GM18511 (cell line): ENCODE measurements around the gene GBGT1.
A peak's percentile ranks its signal among the peaks of the same experiment; 100 is the strongest.

ENCODE experiments used
- ATAC-seq: cut with Tn5 transposase; IDR thresholded peaks from one replicate; pipeline ENCODE4 v1.9.1; 2021; ENCODE audit warnings: mild to moderate bottlenecking, moderate library complexity; ENCODE audit not compliant: unreplicated experiment

GBGT1 gene

DNA sequence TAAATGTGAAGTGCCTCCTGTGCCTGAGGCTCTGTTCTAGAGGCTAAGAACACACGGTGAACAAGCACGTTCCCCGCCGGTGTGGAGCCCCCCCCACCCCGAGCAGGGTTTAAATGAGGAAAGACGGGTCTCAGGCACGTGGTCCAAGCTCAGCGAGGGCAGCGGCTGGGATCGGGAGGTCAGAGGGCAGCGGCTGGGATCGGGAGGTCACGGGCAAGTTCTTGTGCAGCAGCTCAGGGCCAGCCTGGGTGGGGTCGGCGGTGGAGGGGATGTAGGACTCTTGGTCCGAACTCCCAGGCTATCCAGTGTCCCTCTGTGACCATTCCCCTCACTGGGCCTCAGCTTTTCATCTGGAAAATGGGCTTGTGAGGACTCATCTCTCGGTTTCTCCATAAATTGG is 2.7 kb upstream of the GBGT1 start:
- no peak for ATAC-seq

DNA sequence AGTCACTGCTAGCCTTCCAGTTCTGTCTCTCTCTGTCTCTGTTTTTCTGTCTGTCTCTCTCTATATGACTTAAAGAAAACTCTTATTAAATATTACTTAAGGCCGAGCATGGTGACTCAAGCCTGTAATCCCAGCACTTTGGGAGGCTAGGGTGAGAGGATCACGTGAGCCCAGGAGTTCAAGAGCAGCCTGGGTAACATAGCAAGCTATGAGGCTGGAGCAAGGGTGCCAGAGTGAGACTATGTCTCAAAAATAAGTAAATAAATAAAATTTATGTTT is 1.7 kb upstream of the GBGT1 start:
- ATAC-seq: no peak

- no peak for ATAC-seq
Observed at GRCh38 chr9:133164191-133164590, 477 bp upstream of the GBGT1 start.

DNA sequence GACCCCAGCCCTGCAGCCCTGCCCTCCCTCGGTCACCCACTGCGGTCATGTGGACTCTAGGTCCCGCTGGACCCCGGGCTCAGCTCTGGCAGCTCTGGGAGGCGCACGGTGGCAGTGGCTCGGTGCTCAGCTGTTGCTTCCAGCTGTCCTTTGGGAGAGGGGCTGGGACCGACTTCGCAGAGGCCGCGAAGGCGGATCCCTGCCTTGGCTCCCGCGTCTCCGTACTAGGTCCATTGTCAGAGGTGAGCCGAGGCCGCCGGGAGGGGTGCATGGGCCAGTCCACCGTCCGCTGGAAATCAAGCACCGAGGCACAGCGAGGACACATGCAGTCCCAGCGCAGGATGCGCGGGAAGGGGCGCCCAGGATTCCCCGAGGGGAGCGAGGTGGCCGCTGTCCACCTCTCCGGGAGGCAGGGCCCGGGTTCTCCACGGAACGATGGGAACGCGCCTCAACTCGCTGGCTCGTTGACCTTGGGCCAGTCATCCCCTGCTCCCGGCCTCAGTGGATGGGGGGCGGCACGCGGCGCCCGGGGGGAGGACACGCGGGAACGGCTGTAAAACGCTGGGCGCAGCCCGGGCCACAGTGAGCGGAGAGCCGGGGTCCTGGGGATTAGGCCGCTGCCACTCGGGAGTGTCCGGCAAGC is 732 bp downstream of the GBGT1 start:
- ATAC-seq: no peak

- ATAC-seq: no peak
Observed at GRCh38 chr9:133161547-133161950, 2.2 kb downstream of the GBGT1 start.

DNA sequence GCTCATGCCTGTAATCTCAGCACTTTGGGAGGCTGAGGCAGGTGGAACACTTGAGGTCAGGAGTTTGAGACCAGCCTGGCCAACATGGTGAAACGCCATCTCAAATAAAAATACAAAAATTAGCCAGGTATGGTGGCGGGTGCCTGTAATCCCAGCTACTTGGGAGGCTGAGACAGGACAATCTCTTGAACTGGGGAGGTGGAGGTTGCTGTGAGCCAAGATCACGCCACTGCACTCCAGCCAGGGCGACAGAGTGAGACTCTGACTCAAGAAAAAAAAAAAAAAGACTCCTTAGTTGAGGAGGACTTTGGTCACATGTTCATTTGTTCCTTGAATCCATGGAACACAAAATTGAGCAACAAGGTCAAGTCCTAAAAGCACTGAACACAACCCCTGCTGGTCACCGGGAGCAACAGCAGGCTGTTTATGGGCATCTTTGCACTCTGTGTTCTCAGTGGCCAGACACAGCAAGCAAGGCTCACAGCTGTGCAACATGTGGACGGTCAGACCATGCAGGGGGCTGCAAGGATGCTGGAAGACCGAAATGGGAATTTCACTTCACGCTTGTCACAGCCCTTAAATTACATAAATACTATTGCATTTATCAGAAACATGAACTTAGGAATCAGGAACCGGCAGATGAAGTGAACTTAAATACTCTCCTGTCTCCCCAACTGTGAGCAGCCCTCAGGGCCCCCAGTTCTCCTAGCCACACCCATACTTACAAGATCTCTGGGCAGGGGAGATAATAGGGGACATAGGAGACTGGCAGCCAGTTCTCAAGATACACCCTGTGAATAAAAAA is 2.8 kb downstream of the GBGT1 start:
- no peak for ATAC-seq

GRCh38 chr9:133158695-133159094 is 5.0 kb downstream of the GBGT1 start:
- no peak for ATAC-seq

DNA sequence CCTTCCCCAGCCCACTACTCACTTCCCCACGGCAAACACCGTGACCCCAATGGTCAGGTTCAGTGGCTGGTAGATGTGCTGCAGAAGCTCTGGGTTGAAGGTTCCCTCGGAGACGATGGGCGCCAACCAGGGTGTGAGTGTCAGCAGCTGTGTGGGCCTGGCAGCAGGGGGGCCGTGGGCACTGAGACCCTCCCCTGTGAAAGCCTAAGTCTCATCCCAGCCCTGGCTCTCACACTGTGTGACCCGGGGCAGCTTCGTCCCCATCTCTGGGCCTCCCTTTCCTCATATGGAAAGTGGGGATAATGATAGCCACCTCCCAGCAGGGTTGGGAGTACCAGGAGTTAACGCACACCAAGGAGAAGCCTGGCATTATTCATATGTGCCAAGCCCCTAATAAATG is 8.6 kb downstream of the GBGT1 start:
- no peak for ATAC-seq

DNA sequence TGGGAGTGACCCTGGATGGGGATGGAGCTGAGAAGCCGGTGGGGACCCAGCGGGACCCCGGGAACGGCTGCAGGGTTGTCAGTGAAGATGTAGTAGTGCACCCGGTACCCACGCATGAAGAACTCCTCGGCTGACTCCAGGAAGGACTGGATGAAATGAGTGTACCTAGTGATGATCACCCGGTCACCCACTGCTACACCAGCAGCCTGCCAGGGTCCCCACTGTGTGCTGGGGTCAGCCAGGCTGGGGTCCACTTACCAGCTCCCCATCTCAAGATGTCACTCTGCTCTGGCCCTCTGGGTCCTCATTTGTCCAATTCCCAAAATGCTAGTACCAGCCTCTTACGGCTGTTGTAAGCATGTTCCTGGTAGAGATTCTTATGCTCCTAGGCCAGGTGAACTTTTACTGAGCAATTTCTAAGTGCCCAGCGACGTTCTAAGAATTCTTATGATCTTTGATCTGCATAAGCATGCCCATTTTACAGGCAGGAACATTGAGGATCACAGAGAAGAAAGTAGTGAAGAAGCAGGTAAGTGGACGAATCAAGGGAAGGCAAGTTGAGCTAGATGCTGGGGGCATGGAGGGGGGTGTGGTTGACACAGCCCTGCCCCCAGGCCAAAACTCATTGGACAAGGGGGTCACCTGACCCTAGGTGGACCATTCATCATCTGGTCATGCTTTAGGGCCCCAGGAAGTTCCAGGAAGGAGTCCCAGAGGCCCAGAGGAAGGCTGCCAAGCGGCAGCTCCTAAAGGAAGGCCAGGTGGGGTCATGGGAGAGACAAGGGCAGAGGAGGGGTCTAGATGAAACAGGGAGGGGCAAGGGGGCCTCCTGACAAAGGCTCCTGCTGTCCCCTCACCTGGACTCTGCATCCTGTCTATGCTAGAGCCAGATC is 9.4 kb downstream of the GBGT1 start:
- ATAC-seq: no peak

DNA sequence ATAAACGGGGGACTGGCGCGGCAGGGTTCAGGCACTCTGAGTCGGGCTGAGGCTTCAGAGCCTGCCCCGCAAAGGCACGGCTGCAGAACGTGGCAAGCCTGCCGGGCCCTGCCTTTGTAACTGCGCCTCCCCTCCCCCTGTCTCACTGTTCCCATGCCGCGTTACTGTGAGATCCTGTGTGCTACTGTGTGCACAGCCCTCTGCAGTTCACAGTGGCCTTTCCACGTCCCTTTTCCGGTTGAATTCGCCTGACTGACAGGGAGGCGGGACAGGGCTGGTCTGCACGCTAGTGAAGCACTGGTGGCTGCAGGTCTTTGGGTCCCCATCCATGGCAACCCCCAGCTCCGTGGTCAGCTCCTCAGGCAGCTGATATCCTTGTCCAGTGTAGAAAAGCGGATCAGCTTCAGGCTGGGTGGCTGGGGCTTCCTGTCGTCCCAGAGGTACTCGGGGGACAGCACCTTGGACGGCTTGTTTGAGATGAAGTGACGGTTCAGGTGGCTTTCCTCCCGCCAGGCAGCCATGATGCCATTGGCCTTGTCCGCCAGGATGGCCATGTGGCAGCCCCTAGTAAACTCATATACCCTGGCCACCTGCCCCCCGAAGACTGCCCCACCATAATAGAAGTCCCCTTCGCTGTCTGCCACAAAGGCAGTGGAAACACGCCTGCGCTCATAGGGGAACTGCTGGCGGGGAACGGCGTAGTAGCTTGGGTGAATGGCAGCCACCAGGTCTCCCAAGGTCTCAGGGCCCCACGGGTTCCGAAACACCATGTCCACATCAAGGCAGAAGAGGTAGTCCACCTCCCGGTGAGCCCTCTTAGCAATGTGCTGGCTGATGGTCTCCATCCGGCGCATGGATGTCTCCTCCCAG is 10.3 kb downstream of the GBGT1 start:
- no peak for ATAC-seq

- ATAC-seq: no peak
Observed at GRCh38 chr9:133151601-133152525, 11.9 kb downstream of the GBGT1 start.

GRCh38 chr9:133151041-133151440 is 12.7 kb downstream of the GBGT1 start:
- no peak for ATAC-seq

- ATAC-seq: peak; percentile 74
Observed at GRCh38 chr9:133149130-133150015, 14.3 kb downstream of the GBGT1 start.

DNA sequence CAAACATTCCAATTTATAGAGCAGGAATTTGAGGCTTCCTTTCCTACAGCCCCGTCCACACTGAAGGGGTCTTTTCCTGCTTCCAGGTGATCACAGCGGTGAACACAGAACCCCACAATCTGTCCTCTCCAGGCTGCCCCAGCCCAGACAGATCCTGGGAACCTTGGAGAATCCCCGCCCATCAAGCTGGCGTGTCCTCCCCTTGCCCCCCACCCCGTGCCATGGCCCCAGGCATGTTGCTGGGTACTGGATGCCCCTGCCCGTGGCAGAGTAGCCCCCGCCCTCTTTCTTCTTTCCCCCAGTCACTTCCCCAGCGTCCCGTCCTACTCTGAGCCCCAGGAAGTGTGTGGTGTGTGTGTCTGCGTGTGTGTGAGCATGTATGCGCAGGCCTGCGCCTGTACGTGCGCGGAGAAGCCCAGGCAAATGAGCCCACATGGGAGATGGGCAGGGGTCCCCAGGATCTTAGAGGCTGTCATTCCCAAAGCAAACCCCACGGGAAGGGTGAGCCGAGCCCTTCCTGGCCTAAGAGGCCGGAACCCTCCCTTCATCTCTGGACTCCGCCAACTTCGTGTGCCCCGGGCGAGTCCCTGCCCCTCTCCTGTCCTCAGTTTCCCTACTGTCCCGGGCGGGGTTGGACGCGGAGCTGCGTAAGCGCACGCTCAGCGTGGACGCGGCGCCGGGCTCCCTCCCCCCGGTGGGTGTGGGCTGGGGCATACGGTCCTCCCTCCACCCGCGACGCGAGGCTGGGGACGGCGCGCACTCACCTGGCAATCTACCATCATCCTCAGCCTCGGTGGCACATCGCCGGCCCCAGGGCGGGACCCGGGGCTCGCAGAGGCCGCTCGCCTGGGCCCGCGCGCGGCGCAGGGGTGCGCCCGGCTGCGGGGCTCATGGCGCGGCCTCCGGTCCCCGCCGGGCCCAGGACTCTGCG is 15.2 kb downstream of the GBGT1 start:
- peak; percentile 12 for ATAC-seq

DNA sequence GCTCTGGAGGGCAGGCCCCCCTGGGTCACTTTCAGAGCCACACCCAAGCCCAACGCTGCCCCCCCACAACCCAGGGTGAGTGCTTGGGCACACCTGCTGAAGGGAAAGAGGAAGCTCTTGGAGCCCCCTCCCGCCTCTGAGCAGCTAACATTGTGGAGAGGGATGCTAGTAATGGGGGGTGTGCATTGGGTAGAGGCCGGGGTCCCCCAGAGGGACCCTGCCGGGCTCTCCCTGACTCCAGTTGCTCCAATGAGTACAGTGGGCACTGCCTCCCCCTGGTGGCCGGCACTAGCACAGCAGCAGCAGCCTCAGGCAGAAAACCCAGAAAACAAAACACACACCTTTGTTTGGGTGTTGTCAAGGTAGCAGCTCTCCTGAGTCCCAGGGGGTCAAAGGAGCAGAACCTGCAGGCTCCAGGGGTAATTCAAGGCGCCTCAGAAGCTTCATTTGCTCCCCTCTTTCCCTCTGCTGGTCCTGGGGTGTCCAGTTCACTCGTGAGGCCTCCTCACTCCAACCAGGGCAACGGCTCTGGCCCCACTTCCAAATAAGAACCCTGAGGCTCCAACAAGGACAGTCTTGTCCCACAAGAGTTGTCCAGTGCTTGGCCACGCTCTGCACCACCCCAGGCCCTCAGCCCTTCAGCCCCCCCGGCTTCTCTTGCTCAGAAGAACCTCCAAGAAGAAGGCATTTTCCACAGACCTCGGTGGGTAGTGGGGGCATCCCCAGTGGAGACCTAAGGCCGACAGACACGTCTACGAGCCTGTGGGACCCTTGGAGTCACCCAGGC is 16.1 kb downstream of the GBGT1 start:
- ATAC-seq: no peak

- ATAC-seq: no peak
Observed at GRCh38 chr9:133146746-133147411, 16.8 kb downstream of the GBGT1 start.
